ENCODE measurements around the gene STKLD1. TPM values are rescaled to one million over a fixed set of nuclear protein-coding genes. Genes with fewer than 3 reads are reported as not detected.

Gene STKLD1
- total and polyA plus RNA-seq, 9 of the 15 experiments (the other 6 are each of a cell fraction or from before 2014, with no cell fraction given), result 0.10 to 0.65 (median 0.33) TPM; not detected in 2

GRCh38 chr9:133341369-133342068 is 34.6 kb upstream of the STKLD1 start:
- BruUV-seq (replicated peaks), result no TSS peak
- POLR2A ChIA-PET, result interaction anchor here (0.5 to 2.7 kb wide), 5 partner anchors 9 to 107 kb away, joined by 3 to 18 read pairs (median 5); no protein-coding TSS in a partner anchor
- H3K36me3 ChIP-seq (ENCODE audit: control insufficient read depth, insufficient read depth, low read length), result peaks cover 83% of the 10 kb centered on the region

GRCh38 chr9:133342069-133342406 is 34.1 kb upstream of the STKLD1 start:
- ATAC-seq, result peak; percentile 48
- 78% methylated on average over 6 of the region's 12 CpGs for WGBS (ENCODE audit: insufficient coverage, low coverage, missing lambda C conversion rate)
- H3K4me1 ChIP-seq (replicated peaks in 1 of 2; ENCODE audit: control insufficient read depth in 2 of 2, insufficient read depth in 2 of 2, low read length in 2 of 2), result peaks cover 10 to 31% of the 10 kb centered on the region in 2 experiments; a peak in 4 of 5 replicates
- H3K9ac ChIP-seq (ENCODE audit: insufficient read depth in 1 of 2, low read depth in 2 of 2, low read length in 2 of 2), result peak overlapping the region in 1 of 2 experiments; percentile 80; a peak in 1 of 4 replicates
- H3K27me3 ChIP-seq (ENCODE audit: control insufficient read depth in 2 of 2, insufficient read depth in 2 of 2, low read length in 2 of 2), result no peaks in the 10 kb centered on the region
- H3K79me2 ChIP-seq (ENCODE audit: control insufficient read depth, insufficient read depth, low read length), result peaks cover 18% of the 10 kb centered on the region
- ChIA-PET POLR2A (interaction anchor here (0.5 to 1.8 kb wide), 5 partner anchors 12 to 108 kb away, joined by 3 to 5 read pairs (median 3); no protein-coding TSS in a partner anchor), CTCF (ENCODE audit: low intra/inter-chr PET ratio) (no interaction called here)
- intact Hi-C loops (cut with micrococcal nuclease) (no loop called here), in situ Hi-C loops (cut with MboI) (no loop called here)
- no peak for DNase-seq (ENCODE audit: extremely low read depth in 1 of 4, low spot score in 3 of 4)
- BruUV-seq (replicated peaks), result no TSS peak
- H3K27ac ChIP-seq (ENCODE audit: extremely low read depth, low read depth, low read length), result no peak overlapping the region
- no peak for FAIRE-seq
- peak; percentile 24 to 43 (median 30); a peak in 3 of 6 replicates for TF ChIP-seq CTCF (IDR thresholded peaks at IDR 0.05 in 2 of 3, conservative IDR thresholded peaks at IDR 0.05 in 1 of 3; ENCODE audit: insufficient read depth in 2 of 3, low read depth in 1 of 3, low read length in 3 of 3)
- peak; percentile 39; the same call in 1 of the 2 replicates for TF ChIP-seq POLR2G (IDR thresholded peaks at IDR 0.05; ENCODE audit: low read depth, low read length)
- TF ChIP-seq CTCFL (IDR thresholded peaks at IDR 0.05; ENCODE audit: borderline replicate concordance, insufficient read depth, low read depth, low read length, poor library complexity, severe bottlenecking), result peak; percentile 5
- no peak for TF ChIP-seq MEIS2 (IDR thresholded peaks at IDR 0.05; ENCODE audit: partially characterized antibody)
- peaks cover 83% of the 10 kb centered on the region for H3K36me3 ChIP-seq (ENCODE audit: control insufficient read depth, insufficient read depth, low read length)
- H3K9me1 ChIP-seq (ENCODE audit: control insufficient read depth, insufficient read depth, low read length), result no peaks in the 10 kb centered on the region
- peaks cover 2% of the 10 kb centered on the region; the same call in 1 of the 2 replicates for H4K20me1 ChIP-seq (replicated peaks; ENCODE audit: control insufficient read depth, insufficient read depth, low read length)
- no peak overlapping the region for H3K4me3 ChIP-seq
- H2AFZ ChIP-seq (ENCODE audit: low read depth, low read length), result no peak overlapping the region
- no peaks in the 10 kb centered on the region for H3K9me3 ChIP-seq (replicated peaks; ENCODE audit: control insufficient read depth, insufficient read depth, low read depth, low read length)
- H3K4me2 ChIP-seq (ENCODE audit: insufficient read depth, low read length), result no peak overlapping the region

More at GRCh38 chr9:133341369-133342068, 34.6 kb upstream of the STKLD1 start:
- Histone ChIP-seq H3K4me2 (ENCODE audit: insufficient read depth, low read length) (no peak overlapping the region), H3K27me3 (ENCODE audit: control insufficient read depth in 2 of 2, insufficient read depth in 2 of 2, low read length in 2 of 2) (no peaks in the 10 kb centered on the region), H3K27ac (ENCODE audit: extremely low read depth, low read depth, low read length) (no peak overlapping the region), H3K9me1 (ENCODE audit: control insufficient read depth, insufficient read depth, low read length) (no peaks in the 10 kb centered on the region), H3K79me2 (ENCODE audit: control insufficient read depth, insufficient read depth, low read length) (peaks cover 14% of the 10 kb centered on the region), H2AFZ (ENCODE audit: low read depth, low read length) (no peak overlapping the region), H3K4me3 (no peak overlapping the region), H3K9ac (ENCODE audit: insufficient read depth in 1 of 2, low read depth in 2 of 2, low read length in 2 of 2) (peak overlapping the region in 1 of 2 experiments; percentile 80; a peak in 2 of 4 replicates), H3K9me3 (replicated peaks; ENCODE audit: control insufficient read depth, insufficient read depth, low read depth, low read length) (no peaks in the 10 kb centered on the region), H4K20me1 (replicated peaks; ENCODE audit: control insufficient read depth, insufficient read depth, low read length) (peaks cover 2% of the 10 kb centered on the region; the same call in 1 of the 2 replicates), H3K4me1 (replicated peaks in 1 of 2; ENCODE audit: control insufficient read depth in 2 of 2, insufficient read depth in 2 of 2, low read length in 2 of 2) (peaks cover 9 to 31% of the 10 kb centered on the region in 2 experiments; a peak in 4 of 5 replicates)
- no peak for FAIRE-seq
- no peak for DNase-seq (ENCODE audit: extremely low read depth in 1 of 4, low spot score in 3 of 4)
- no peak for ATAC-seq
- intact Hi-C loops (cut with micrococcal nuclease) (no loop called here), in situ Hi-C loops (cut with MboI) (no loop called here)
- TF ChIP-seq RUNX1 (IDR thresholded peaks at IDR 0.05; ENCODE audit: low read depth), result no peak
- 0 out of 2 replicates have a peak, but pooled peaks have one; percentile 6 for TF ChIP-seq POLR2G (IDR thresholded peaks at IDR 0.05; ENCODE audit: low read depth, low read length)
- CTCF ChIA-PET (ENCODE audit: low intra/inter-chr PET ratio), result no interaction called here
- 90% methylated on average over 14 of the region's 15 CpGs for WGBS (ENCODE audit: insufficient coverage, low coverage, missing lambda C conversion rate)

Measured in K562 (cell line).